Measurements from ENCODE around the gene C8G. TPM values are rescaled to one million over a fixed set of nuclear protein-coding genes. Genes with fewer than 3 reads are reported as not detected.

C8G gene
- total RNA-seq, 4 donors from 2014 or later: 24.9 to 148 (median 66.2) TPM; not detected in 1

GRCh38 chr9:136947028-136947891 lies 2.2 kb downstream of the C8G start:
- Histone ChIP-seq H3K4me3 (no peak overlapping the region), H3K9me3 (no peaks in the 10 kb centered on the region), H3K4me1 (peaks cover 0 to 41% (median 11%) of the 10 kb centered on the region in 4 donors), H3K36me3 (peaks cover 0 to 9% (median 0%) of the 10 kb centered on the region in 3 donors), H3K27ac (peak overlapping the region in 2 of 4 donors; percentile 66 to 94), H3K27me3 (no peaks in the 10 kb centered on the region)
- no peak for DNase-seq
- TF ChIP-seq POLR2A (IDR thresholded peaks at IDR 0.05): no peak
- TF ChIP-seq CTCF (IDR thresholded peaks at IDR 0.05): no peak

- Histone ChIP-seq H3K9me3 (no peaks in the 10 kb centered on the region), H3K36me3 (peaks cover 0 to 2% (median 0%) of the 10 kb centered on the region in 3 donors), H3K27ac (peak overlapping the region in 2 of 4 donors; percentile 66 to 94), H3K27me3 (no peaks in the 10 kb centered on the region), H3K4me1 (peaks cover 0 to 34% (median 11%) of the 10 kb centered on the region in 4 donors), H3K4me3 (no peak overlapping the region)
- peak in 2 of 3 donors; percentile 36 to 75 for DNase-seq
- no peak for TF ChIP-seq POLR2A (IDR thresholded peaks at IDR 0.05)
- peak in 4 of 6 experiments; percentile 33 to 48 (median 42) for TF ChIP-seq CTCF (IDR thresholded peaks at IDR 0.05)
These were observed 3.0 kb downstream of the C8G start for GRCh38 chr9:136947955-136948510.

GRCh38 chr9:136949239-136949816 lies 4.3 kb downstream of the C8G start:
- no peaks in the 10 kb centered on the region for H3K9me3 ChIP-seq
- H3K4me1 ChIP-seq: peaks cover 0 to 27% (median 4%) of the 10 kb centered on the region in 4 donors
- H3K4me3 ChIP-seq: peak overlapping the region; percentile 61 to 81 (median 68)
- no peaks in the 10 kb centered on the region for H3K27me3 ChIP-seq
- no peaks in the 10 kb centered on the region for H3K36me3 ChIP-seq
- no peak for TF ChIP-seq POLR2A (IDR thresholded peaks at IDR 0.05)
- TF ChIP-seq CTCF (IDR thresholded peaks at IDR 0.05): no peak
- H3K27ac ChIP-seq: peak overlapping the region; percentile 88 to 96 (median 95)
- DNase-seq: peak in 1 of 3 donors; percentile 57

GRCh38 chr9:136949817-136950655 lies 5.0 kb downstream of the C8G start:
- Histone ChIP-seq H3K9me3 (no peaks in the 10 kb centered on the region), H3K4me3 (peak overlapping the region; percentile 61 to 81 (median 68)), H3K36me3 (no peaks in the 10 kb centered on the region), H3K4me1 (peaks cover 0 to 24% (median 4%) of the 10 kb centered on the region in 4 donors), H3K27me3 (no peaks in the 10 kb centered on the region), H3K27ac (peak overlapping the region; percentile 88 to 96 (median 95))
- TF ChIP-seq CTCF (IDR thresholded peaks at IDR 0.05) (peak; percentile 21 to 52 (median 39)), POLR2A (IDR thresholded peaks at IDR 0.05) (peak; percentile 83 to 93)
- DNase-seq: peak; percentile 98 to 99 (median 99)
